Kidney epithelial cell (primary cell): ENCODE measurements around the gene MYO1A. TPM values are rescaled to one million over a fixed set of nuclear protein-coding genes. Genes with fewer than 3 reads are reported as not detected.

Experiments
- DNase-seq: peaks from one replicate; pipeline ENCODE4 v3.0.0-alpha.2; 2010; ENCODE audit warnings: low read depth
- H3K27me3 ChIP-seq: 2 replicates; pipeline ENCODE4 v1.6.0; 2011; ENCODE audit warnings: low read length; ENCODE audit not compliant: control insufficient read depth, insufficient read depth
- H3K36me3 ChIP-seq: 2 replicates; pipeline ENCODE4 v1.5.1; 2011; ENCODE audit warnings: low read length; ENCODE audit not compliant: control insufficient read depth, insufficient read depth
- H3K4me3 ChIP-seq: 2 replicates; pipeline ENCODE4 v1.5.1; 2011; ENCODE audit warnings: low read depth, mild to moderate bottlenecking, control low read depth, low read length
- total RNA-seq: library from RNA; depleted of rRNA; stranded (reverse); fragments of >200 nt; gene quantifications from 2 replicates; pipeline ENCODE4 v1.2.3, GENCODE V29; 2015
- TF ChIP-seq, protein P1 (sequence below): IDR thresholded peaks from 2 replicates; pipeline ENCODE4 v1.5.1; 2011; ENCODE audit warnings: mild to moderate bottlenecking, moderate library complexity, low read length, control low read depth, inconsistent platforms; ENCODE audit not compliant: insufficient read depth, poor library complexity, severe bottlenecking

MYO1A gene
- total RNA-seq, 1 donor from 2014 or later, result not detected

DNA sequence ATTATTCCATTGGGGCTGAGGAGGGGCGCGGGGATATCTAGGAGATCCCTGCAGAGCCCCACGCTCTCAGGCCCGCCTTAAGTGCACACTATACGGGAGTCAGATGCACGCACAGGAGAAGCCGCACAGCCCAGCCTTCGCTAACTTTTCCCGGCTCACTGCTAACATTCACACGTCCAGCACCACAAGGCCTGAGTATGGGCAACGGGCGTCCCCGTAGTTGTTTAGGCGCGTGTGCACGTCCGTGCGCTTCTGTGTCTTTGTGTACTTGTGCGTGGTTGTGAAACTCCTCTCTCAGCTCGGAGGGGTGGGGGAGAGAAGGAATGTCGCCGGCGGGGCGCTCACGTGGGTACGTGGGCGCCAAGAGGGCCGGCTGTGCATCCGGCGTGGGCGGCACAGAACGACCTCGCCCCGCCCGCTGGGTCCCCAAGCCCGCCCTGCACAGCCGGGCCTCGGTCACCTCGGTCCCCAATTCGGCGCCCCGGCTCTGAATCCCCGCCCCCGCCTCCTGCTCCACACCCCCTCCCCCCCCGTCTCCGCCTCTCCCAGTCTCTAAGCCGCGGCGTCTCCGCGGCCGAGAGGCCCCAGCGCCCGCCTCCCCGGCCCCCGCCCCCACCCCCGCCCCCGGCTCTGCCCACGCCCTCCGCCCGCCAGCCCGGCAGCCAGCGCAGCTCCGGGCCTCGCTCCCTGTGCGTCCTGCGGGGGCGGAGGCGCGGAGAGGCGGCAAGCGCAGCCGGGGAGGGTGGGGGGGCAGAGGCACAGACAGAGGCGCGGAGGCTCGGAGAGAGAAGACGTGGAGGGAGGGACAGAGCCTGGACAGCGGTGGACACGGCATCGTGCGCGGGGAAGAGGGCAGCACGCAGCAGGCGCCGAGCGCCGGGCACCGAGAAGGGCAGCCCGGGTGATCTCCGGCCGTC lies 38.7 kb upstream of the MYO1A start, which contains the start of gene NAB2:
Gene NAB2 (plus strand): TSS at position 761 of the 917 bp plus-strand sequence. CDS start 158 bp downstream, outside the sequence.
- H3K4me3 ChIP-seq, result peak within 1 kb of the TSS; percentile 80
- no peak for DNase-seq
- TF ChIP-seq, protein P1, sequence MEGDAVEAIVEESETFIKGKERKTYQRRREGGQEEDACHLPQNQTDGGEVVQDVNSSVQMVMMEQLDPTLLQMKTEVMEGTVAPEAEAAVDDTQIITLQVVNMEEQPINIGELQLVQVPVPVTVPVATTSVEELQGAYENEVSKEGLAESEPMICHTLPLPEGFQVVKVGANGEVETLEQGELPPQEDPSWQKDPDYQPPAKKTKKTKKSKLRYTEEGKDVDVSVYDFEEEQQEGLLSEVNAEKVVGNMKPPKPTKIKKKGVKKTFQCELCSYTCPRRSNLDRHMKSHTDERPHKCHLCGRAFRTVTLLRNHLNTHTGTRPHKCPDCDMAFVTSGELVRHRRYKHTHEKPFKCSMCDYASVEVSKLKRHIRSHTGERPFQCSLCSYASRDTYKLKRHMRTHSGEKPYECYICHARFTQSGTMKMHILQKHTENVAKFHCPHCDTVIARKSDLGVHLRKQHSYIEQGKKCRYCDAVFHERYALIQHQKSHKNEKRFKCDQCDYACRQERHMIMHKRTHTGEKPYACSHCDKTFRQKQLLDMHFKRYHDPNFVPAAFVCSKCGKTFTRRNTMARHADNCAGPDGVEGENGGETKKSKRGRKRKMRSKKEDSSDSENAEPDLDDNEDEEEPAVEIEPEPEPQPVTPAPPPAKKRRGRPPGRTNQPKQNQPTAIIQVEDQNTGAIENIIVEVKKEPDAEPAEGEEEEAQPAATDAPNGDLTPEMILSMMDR, result no peak
- H3K36me3 ChIP-seq, result peaks cover 3% of the 10 kb centered on the region
- H3K27me3 ChIP-seq, result no peaks in the 10 kb centered on the region

- H3K27me3 ChIP-seq, result no peaks in the 10 kb centered on the region
- peaks cover 3% of the 10 kb centered on the region for H3K36me3 ChIP-seq
- H3K4me3 ChIP-seq, result peak overlapping the region; percentile 52
- DNase-seq, result peak; percentile 80
- TF ChIP-seq, protein P1, result no peak
Measured at GRCh38 chr12:57087691-57088353, 37.9 kb upstream of the MYO1A start.

- H3K27me3 ChIP-seq, result no peaks in the 10 kb centered on the region
- TF ChIP-seq, protein P1, result no peak
- peaks cover under 1% of the 10 kb centered on the region for H3K36me3 ChIP-seq
- peak overlapping the region; percentile 52 for H3K4me3 ChIP-seq
- no peak for DNase-seq
Measured at GRCh38 chr12:57087010-57087690, 37.2 kb upstream of the MYO1A start.

- H3K4me3 ChIP-seq, result peak overlapping the region; percentile 52
- no peak for DNase-seq
- no peaks in the 10 kb centered on the region for H3K36me3 ChIP-seq
- TF ChIP-seq, protein P1, result peak; percentile 58
- H3K27me3 ChIP-seq, result no peaks in the 10 kb centered on the region
Measured at GRCh38 chr12:57086493-57087009, 36.6 kb upstream of the MYO1A start.

- H3K4me3 ChIP-seq, result peak overlapping the region; percentile 9
- TF ChIP-seq, protein P1, result no peak
- DNase-seq, result no peak
- H3K27me3 ChIP-seq, result no peaks in the 10 kb centered on the region
- no peaks in the 10 kb centered on the region for H3K36me3 ChIP-seq
Measured at GRCh38 chr12:57085999-57086492, 36.1 kb upstream of the MYO1A start.
